ENCODE data around the gene APOL6.

Gene APOL6

DNA sequence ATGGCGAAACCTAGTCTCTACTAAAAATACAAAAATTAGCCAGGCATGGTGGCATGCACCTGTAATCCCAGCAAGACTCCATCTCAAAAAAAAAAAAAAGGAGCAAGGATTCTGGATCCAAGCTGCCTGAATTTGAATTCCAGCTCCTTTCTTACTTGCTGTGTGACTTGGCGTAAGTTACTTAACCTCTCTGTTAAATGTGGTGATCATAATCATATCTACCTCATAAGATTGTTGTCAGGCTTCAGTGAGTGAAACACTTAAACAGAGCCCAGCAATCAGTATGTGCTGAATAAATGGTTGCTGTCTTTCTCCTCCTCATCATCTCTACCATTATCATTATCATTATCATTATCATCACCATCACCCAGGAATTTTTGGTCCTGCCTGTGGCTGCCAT is 33.8 kb upstream of the APOL6 start:
- DNase-seq = no peak
- H3K36me3 ChIP-seq = no peaks in the 10 kb centered on the region
- no peaks in the 10 kb centered on the region for H3K27me3 ChIP-seq (ENCODE audit: insufficient read depth, low read depth, severe bottlenecking)
- no peaks in the 10 kb centered on the region for H3K9me3 ChIP-seq (ENCODE audit: severe bottlenecking)
- no peak overlapping the region for H3K4me3 ChIP-seq (ENCODE audit: low read depth, low read length)
- no peak overlapping the region for H3K27ac ChIP-seq
- TF ChIP-seq, protein P1, sequence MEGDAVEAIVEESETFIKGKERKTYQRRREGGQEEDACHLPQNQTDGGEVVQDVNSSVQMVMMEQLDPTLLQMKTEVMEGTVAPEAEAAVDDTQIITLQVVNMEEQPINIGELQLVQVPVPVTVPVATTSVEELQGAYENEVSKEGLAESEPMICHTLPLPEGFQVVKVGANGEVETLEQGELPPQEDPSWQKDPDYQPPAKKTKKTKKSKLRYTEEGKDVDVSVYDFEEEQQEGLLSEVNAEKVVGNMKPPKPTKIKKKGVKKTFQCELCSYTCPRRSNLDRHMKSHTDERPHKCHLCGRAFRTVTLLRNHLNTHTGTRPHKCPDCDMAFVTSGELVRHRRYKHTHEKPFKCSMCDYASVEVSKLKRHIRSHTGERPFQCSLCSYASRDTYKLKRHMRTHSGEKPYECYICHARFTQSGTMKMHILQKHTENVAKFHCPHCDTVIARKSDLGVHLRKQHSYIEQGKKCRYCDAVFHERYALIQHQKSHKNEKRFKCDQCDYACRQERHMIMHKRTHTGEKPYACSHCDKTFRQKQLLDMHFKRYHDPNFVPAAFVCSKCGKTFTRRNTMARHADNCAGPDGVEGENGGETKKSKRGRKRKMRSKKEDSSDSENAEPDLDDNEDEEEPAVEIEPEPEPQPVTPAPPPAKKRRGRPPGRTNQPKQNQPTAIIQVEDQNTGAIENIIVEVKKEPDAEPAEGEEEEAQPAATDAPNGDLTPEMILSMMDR (IDR thresholded peaks at IDR 0.05; ENCODE audit: low read depth, low read length) = no peak

DNA sequence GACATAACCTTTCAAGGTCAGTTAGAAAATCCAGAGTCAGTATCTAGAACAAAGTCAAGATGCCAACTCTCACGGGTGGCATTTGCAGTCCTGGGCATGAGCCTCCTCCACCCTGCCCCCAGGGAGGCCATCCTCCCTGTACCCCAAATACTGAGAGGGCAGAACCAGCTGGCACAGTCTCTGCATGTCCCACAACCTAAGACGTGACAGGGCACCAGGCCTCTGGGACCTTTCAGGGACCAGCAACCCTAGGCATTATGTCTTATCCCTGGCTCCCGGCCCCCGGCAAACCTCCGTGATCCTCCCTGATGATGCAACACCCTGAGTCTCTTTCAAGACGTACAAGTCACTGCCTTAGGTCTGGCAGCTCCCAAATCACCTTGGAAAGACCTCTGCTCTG is 33.1 kb upstream of the APOL6 start:
- DNase-seq = no peak
- TF ChIP-seq, protein P1 (IDR thresholded peaks at IDR 0.05; ENCODE audit: low read depth, low read length) = no peak
- H3K36me3 ChIP-seq = no peaks in the 10 kb centered on the region
- no peak overlapping the region for H3K27ac ChIP-seq
- no peak overlapping the region for H3K4me3 ChIP-seq (ENCODE audit: low read depth, low read length)
- H3K9me3 ChIP-seq (ENCODE audit: severe bottlenecking) = no peaks in the 10 kb centered on the region
- no peaks in the 10 kb centered on the region for H3K27me3 ChIP-seq (ENCODE audit: insufficient read depth, low read depth, severe bottlenecking)

DNA sequence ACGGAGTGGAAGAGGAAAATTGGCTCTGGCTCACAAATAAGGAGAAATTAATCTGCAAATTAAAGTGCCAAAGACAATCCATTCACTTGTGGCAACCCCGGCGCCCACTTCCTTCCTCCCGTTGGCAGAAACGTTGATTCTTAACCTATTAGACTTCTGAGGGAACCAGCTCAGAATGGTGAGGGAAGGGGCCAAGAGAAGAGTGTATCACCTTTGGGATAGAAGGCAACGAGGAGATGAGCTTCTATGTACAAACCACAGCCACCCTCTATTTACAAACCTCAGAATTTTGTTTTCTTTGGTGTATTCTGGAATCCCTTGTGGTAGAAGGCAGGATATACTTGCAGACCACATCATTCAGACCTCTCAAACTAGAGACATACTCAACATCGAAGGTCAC is 32.2 kb upstream of the APOL6 start:
- TF ChIP-seq, protein P1 (IDR thresholded peaks at IDR 0.05; ENCODE audit: low read depth, low read length) = no peak
- H3K36me3 ChIP-seq = no peaks in the 10 kb centered on the region

DNA sequence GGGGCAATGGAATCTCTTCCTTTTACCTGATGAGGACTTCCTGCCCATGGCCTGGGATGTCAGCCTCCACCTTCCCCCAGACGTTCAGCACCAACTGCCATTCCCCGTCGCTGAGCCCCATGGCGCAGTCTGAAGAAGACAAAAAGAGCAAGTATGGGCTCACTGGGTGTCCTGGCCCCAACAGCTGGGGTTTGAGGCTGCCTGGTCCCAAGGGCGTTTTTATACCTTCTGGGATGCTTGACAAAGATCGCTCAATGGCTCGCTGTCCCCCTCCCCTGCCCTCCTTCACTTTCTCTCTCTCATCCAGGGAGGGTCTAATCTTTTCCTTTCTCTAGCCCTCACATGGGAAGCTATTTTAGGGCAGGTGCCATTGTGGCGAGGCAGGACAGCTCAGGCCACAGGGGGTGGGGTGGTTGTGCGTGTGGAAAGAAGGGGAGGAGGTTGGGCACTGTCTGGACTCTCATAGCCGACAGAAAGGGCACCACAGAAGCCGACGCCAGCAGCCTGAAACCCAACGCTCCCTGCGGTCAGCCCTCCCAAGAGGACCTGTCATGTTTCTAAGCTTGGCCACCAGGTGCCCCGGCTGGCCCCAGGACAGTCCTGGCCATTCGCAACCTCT is 31.0 kb upstream of the APOL6 start, which contains the start of gene MB:
Gene MB (minus strand): TSS at position 193 of the 619 bp plus-strand sequence. CDS start 72 bp downstream, at position 121.
- TF ChIP-seq, protein P1 (IDR thresholded peaks at IDR 0.05; ENCODE audit: low read depth, low read length) = no peak
- no peak within 1 kb of the TSS for H3K27ac ChIP-seq
- H3K27me3 ChIP-seq (ENCODE audit: insufficient read depth, low read depth, severe bottlenecking) = no peaks in the 10 kb centered on the region

More for the DNA sequence above, 32.2 kb upstream of the APOL6 start:
- DNase-seq = no peak
- Histone ChIP-seq H3K27ac (no peak overlapping the region), H3K4me3 (ENCODE audit: low read depth, low read length) (no peak overlapping the region), H3K9me3 (ENCODE audit: severe bottlenecking) (no peaks in the 10 kb centered on the region), H3K27me3 (ENCODE audit: insufficient read depth, low read depth, severe bottlenecking) (no peaks in the 10 kb centered on the region)

DNA sequence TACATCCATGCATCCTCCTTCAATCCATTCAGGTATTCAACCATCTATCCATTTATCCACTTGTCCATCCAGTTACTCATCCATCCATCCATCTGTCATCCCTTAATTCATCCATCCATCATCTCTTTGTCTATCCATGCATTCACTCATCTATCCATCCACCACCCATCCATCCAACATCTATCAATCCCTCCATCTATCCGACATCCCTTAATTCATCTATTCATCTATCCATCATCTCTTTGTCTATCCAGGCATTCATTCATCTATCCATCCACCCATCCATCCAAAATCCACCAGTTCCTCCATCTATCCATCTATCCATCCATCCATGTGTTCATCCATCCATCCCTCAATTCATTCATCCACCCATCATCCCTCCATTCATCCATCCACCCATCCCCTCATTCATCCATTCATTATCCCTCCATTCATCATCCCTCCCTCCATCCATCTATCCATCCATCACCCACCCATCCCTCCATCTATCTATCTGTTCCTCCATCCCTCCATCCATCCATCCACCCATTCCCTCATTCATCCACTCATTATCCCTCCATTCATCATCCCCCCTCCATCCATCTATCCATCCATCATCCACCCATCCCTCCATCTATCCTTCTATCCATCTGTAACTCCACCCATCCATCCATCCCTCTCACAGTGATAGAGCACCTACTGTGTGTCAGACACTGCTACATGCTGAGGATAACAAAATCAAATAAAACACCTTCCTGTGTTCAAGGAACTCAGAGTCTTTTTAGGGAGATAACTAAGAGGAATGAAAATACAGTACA is 29.6 kb upstream of the APOL6 start:
- Histone ChIP-seq H3K4me3 (ENCODE audit: low read depth, low read length) (no peak overlapping the region), H3K27ac (no peak overlapping the region), H3K27me3 (ENCODE audit: insufficient read depth, low read depth, severe bottlenecking) (no peaks in the 10 kb centered on the region), H3K36me3 (no peaks in the 10 kb centered on the region), H3K9me3 (ENCODE audit: severe bottlenecking) (no peaks in the 10 kb centered on the region)
- no peak for DNase-seq
- TF ChIP-seq, protein P1 (IDR thresholded peaks at IDR 0.05; ENCODE audit: low read depth, low read length) = no peak

More for the DNA sequence above, 31.0 kb upstream of the APOL6 start, which contains the start of gene MB:
- no peak for DNase-seq
- Histone ChIP-seq H3K4me3 (ENCODE audit: low read depth, low read length) (no peak within 1 kb of the TSS), H3K36me3 (no peaks in the 10 kb centered on the region), H3K9me3 (ENCODE audit: severe bottlenecking) (no peaks in the 10 kb centered on the region)

Measured in WERI-Rb-1 (cell line).